Thyroid gland (tissue), 4 donors: ENCODE results near the gene STAT3.
"Not testable (repeated sequence)": the region's sequence is repeated elsewhere in the genome, so short reads cannot be mapped to it uniquely, and the experiment has no call there.

Source experiments
- POLR2A ChIP-seq, 2 donors: fragments of 450-650 bp; IDR thresholded peaks; one replicate each; pipeline ENCODE4 v1.6.1; 2017; ENCODE audit warnings: antibody characterized with exemption in 2 of 2, mild to moderate bottlenecking in 2 of 2, moderate library complexity in 1 of 2
- TF ChIP-seq, protein P1 (sequence below), 6 experiments: fragments of 200-600 bp in 3 of 6; fragments of 450-650 bp in 3 of 6; sonication (generic) in 3 of 6; IDR thresholded peaks; one replicate each; pipeline ENCODE4 v1.5.1; 2016 to 2019; ENCODE audit warnings: antibody characterized with exemption in 6 of 6, mild to moderate bottlenecking in 2 of 6, inconsistent platforms in 1 of 6, moderate library complexity in 1 of 6

DNA sequence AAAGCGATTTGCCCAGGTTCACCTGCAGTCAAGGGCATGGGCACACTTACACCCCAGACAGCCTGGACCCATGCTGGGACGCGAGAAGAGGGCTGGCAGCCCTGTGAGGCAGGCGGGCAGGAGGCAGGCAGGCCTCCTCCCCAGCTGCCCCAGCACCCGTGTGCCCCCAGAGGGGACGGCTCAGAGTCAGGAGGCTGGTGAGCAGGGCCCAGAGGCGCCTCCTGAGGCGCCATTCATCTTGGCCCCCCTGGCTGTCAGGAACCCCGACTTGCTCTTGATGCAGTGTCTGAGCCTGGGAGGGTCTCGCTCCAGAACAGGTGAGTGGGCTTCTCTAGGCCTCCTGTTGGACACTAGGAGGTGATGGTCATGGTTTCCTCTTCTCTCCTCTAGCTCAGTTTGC, 88.9 kb downstream of the STAT3 start:
- not testable (repeated sequence) for TF ChIP-seq POLR2A (IDR thresholded peaks at IDR 0.05)
- TF ChIP-seq, protein P1, sequence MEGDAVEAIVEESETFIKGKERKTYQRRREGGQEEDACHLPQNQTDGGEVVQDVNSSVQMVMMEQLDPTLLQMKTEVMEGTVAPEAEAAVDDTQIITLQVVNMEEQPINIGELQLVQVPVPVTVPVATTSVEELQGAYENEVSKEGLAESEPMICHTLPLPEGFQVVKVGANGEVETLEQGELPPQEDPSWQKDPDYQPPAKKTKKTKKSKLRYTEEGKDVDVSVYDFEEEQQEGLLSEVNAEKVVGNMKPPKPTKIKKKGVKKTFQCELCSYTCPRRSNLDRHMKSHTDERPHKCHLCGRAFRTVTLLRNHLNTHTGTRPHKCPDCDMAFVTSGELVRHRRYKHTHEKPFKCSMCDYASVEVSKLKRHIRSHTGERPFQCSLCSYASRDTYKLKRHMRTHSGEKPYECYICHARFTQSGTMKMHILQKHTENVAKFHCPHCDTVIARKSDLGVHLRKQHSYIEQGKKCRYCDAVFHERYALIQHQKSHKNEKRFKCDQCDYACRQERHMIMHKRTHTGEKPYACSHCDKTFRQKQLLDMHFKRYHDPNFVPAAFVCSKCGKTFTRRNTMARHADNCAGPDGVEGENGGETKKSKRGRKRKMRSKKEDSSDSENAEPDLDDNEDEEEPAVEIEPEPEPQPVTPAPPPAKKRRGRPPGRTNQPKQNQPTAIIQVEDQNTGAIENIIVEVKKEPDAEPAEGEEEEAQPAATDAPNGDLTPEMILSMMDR (IDR thresholded peaks at IDR 0.05) = not testable (repeated sequence)
